Activated CD8-positive, alpha-beta memory T cell treated with anti-CD3 and anti-CD28 coated beads, Interleukin-2, amount 50 U/mL, for 24 hours (primary cell): Measurements from ENCODE around the gene CKS2.
"Not testable (repeated sequence)": the region's sequence is repeated elsewhere in the genome, so short reads cannot be mapped to it uniquely, and the experiment has no call there.

Experiments
- DNase-seq: peaks from one replicate; pipeline ENCODE4 v3.0.0-alpha.2; 2020; ENCODE audit errors: extremely low read depth

Gene CKS2

GRCh38 chr9:89310475-89311345 lies at the start of gene CKS2:
TSS of gene CKS2 (plus strand) at chr9:89311195. CDS start at chr9:89311293, 98 bp downstream.
- peak; percentile 100 for DNase-seq

GRCh38 chr9:89273528-89274279 lies 37.3 kb upstream of the CKS2 start:
- no peak for DNase-seq

- no peak for DNase-seq
These were observed 36.2 kb upstream of the CKS2 start for GRCh38 chr9:89274838-89275237.

- DNase-seq, result not testable (repeated sequence)
These were observed 35.0 kb upstream of the CKS2 start for GRCh38 chr9:89276040-89276439.

- DNase-seq, result no peak
These were observed 34.0 kb upstream of the CKS2 start for GRCh38 chr9:89277043-89277442.

- DNase-seq, result no peak
These were observed 33.5 kb upstream of the CKS2 start for GRCh38 chr9:89277454-89277853.

GRCh38 chr9:89278551-89278950 lies 32.4 kb upstream of the CKS2 start:
- no peak for DNase-seq

GRCh38 chr9:89278997-89279739 lies 31.8 kb upstream of the CKS2 start:
- DNase-seq, result no peak

GRCh38 chr9:89281106-89281505 lies 29.9 kb upstream of the CKS2 start:
- DNase-seq, result no peak

- DNase-seq, result not testable (repeated sequence)
These were observed 28.6 kb upstream of the CKS2 start for GRCh38 chr9:89282248-89282968.

GRCh38 chr9:89284076-89284475 lies 26.9 kb upstream of the CKS2 start:
- DNase-seq, result no peak

- DNase-seq, result no peak
These were observed 19.3 kb upstream of the CKS2 start for GRCh38 chr9:89291741-89292140.

- DNase-seq, result no peak
These were observed 18.0 kb upstream of the CKS2 start for GRCh38 chr9:89293014-89293413.

- no peak for DNase-seq
These were observed 15.6 kb upstream of the CKS2 start for GRCh38 chr9:89295400-89295799.

- DNase-seq, result not testable (repeated sequence)
These were observed 9.0 kb upstream of the CKS2 start for GRCh38 chr9:89301996-89302395.

- no peak for DNase-seq
These were observed 6.8 kb upstream of the CKS2 start for GRCh38 chr9:89304020-89304833.

- no peak for DNase-seq
These were observed 6.2 kb upstream of the CKS2 start for GRCh38 chr9:89304834-89305188.

- no peak for DNase-seq
These were observed 5.1 kb upstream of the CKS2 start for GRCh38 chr9:89305868-89306267.

- no peak for DNase-seq
These were observed 1.8 kb upstream of the CKS2 start for GRCh38 chr9:89309166-89309565.

GRCh38 chr9:89309608-89310474 lies 1.2 kb upstream of the CKS2 start:
- DNase-seq, result no peak
